T1000 (cell line): ENCODE data around the gene SMIM14.
"Not testable (repeated sequence)": the region's sequence is repeated elsewhere in the genome, so short reads cannot be mapped to it uniquely, and the experiment has no call there.

ENCODE experiments used
- DNase-seq: peaks from one replicate; lab custom pipeline; 2025; ENCODE audit warnings: mixed read lengths; lab: John Stamatoyannopoulos, UW

Gene SMIM14

GRCh38 chr4:39596971-39597370 lies 41.7 kb downstream of the SMIM14 start:
- DNase-seq: no peak

DNA sequence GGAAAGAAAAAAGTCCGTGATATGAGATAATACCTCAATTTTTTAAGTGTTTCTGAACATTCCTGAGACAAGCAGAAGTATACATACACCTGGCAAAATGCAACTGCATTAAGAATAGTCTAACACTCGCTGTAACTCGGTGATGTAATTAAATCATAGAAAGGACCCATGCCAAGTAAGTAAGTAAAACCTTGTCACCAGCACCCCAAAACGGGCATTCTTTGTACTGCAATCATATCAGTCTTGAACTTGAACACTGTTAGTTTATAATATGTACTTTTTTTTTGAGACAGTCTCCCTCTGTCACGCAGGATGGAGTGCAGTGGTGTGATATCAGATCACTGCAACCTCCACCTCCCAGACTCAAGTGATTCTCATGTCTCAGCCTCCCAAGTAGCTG lies 47.4 kb downstream of the SMIM14 start:
- DNase-seq: no peak

GRCh38 chr4:39587881-39588280 lies 50.8 kb downstream of the SMIM14 start:
- no peak for DNase-seq

GRCh38 chr4:39574946-39575345 lies 63.7 kb downstream of the SMIM14 start:
- DNase-seq: no peak

GRCh38 chr4:39571504-39571903 lies 67.2 kb downstream of the SMIM14 start:
- no peak for DNase-seq

DNA sequence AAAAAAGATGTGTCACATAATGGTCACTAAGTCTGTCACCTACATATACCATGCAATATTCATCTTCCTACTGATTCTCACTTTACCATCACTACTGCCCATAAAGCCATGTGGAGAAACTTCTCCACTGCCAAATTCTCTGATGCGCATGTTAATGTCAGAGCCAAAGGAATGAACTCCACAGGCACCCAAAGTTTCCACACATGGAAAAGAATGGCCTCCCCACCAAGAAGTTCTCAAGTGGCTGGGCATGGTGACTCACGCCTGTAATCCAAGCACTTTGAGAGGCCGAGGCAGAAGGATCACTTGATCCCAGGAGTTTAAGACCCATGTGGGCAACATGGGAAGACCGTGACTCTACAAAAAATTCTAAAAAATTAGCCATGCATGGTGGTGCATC lies 67.6 kb downstream of the SMIM14 start:
- DNase-seq: no peak

GRCh38 chr4:39569209-39569608 lies 69.5 kb downstream of the SMIM14 start:
- no peak for DNase-seq

- no peak for DNase-seq
Observed at GRCh38 chr4:39568805-39569204, 69.9 kb downstream of the SMIM14 start.

GRCh38 chr4:39565878-39566600 lies 72.6 kb downstream of the SMIM14 start:
- peak; percentile 42 for DNase-seq

DNA sequence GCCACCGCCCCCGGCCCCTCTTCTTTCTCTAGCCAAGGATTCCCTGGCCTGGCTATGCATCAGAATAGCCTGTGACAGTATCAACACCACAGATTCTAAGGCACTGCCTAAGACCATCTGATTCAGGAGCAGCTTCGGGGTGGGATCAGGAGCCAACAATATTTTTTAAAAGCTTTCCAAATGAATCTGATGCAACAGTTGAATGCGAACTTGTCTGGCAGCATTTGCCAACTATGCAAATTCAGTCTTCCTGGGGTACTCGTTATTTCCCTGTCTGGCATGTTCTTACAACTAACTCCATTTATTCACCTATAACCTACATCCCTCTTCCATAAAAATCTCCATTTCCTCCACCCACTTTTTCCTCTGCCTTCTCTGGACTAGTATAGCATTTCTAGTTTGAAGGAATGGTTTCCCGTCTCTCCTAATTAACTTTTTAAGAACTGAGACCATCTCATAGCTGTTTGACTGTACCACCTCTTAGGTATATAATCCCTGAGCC lies 75.3 kb downstream of the SMIM14 start:
- no peak for DNase-seq

DNA sequence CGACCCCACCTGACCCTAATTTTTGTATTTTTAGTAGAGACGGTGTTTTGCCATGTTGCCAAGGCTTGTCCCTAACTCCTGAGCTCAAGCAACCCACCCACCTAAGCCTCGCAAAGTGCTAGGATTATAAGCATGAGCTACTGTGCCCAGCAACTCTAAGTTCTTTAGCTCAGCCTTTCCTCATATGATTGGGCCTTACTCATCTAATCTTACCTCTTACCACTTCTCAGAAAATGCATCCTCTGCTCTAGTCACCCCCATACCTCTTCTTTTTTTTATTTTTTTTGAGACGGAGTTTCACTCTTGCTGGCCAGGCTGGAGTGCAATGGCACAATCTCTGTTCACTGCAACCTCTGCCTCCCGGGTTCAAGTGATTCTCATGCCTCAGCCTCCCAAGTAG lies 75.9 kb downstream of the SMIM14 start:
- DNase-seq: no peak

DNA sequence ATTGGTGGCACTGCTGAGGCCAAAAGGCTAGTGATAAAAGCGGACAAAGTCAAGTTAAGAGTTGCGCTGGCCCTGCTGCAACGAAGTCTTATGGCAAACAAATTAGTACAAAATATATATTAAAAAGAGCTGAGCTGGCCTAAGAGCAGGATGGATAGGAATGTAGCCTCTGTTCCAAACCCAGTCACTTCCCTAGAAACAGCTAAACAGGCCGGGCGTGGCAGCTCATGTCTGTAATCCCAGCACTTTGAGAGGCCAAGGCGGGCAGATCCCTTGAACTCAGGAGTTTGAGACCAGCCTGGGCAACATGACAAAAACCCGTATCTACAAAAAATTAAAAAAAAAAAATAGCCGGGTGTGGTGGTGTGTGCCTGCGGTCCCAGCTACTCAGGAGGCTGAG lies 79.0 kb downstream of the SMIM14 start:
- no peak for DNase-seq

GRCh38 chr4:39555472-39555871 lies 83.2 kb downstream of the SMIM14 start:
- no peak for DNase-seq

DNA sequence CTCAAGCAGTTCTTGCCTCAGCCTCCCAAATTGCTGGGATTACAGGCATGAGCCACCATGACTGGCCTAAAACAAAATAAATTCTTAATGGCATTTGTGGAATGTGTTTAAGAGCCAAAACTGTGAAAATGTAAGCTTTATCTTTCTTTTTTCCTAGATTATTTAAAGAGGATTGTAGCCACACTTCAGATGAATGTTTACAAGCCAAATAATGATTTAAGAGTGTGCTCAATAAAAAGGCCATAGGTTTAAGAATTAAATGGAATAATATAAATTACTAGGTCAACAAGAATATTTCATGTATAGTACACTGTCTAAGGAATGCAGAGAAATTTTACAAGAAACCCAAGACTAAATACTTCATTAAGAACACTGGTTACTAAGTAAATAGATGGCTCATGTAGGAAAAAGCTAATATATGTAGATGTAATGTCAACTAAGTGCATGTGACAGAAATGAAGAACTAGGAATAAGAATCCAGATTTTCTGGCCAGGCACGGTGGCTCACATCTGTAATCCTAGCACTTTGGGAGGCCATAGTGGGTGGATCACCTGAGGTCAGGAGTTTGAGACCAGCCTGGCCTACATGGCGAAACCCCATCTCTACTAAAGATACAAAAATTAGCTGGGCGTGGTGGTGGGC lies 90.1 kb downstream of the SMIM14 start:
- no peak for DNase-seq

GRCh38 chr4:39544580-39545315 lies 93.9 kb downstream of the SMIM14 start:
- no peak for DNase-seq

DNA sequence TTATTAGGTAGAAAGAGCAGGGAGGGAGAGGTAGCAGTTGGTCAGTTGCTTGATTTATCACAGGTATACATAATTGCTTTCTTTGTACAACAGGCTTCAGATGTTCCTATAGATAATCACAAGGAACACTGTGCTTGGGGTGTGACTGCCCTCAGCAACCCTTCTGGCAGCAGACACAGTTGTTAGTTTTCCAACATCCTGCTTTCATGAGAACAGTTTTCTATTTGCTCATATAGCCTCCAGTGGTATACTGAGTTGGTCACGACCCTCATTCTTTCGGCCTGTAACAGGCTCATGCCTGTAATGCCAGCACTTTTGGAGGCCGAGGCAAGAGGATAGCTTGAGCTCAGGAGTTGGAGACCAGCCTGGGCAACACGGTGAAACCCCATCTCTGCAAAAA lies 94.6 kb downstream of the SMIM14 start:
- DNase-seq: not testable (repeated sequence)

DNA sequence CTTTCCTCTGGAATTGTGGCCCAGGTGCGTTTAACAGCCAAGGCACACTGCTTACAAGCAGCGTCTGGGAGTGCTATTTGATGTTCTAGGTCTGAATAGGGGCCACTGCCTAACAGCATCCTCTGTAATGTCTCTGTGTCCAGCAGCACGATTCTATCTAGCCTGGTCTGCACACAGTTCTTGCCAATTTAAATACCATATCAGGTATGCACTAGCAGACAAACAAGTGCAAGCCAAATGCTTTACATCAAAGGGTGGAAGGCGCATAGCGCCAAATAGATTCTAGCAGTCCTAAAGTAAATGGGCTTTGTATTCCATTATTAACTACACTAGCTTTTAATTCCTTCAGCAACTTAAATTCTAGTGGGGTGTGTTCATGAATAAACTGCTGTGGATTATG lies 95.6 kb downstream of the SMIM14 start:
- DNase-seq: no peak

DNA sequence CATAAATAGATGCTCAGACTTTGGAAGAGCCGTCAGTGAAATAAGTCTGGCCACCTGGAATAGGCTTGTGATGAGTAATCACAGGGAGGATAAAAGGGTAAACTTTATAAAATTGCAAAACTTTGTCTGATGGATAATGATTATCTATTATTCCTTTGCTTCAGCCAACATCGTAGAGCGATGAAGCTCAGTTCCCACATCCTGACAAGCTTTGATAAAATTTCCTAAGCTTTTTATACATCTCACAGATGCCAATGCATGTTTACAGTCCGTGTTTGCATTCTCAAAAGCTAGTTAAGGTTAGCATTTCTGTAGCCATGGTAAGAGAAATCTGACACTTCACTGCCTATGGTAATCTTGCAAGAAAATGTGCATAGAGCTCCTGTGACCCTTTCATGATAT lies 96.1 kb downstream of the SMIM14 start:
- DNase-seq: no peak

- DNase-seq: no peak
Observed at GRCh38 chr4:39541987-39542610, 96.6 kb downstream of the SMIM14 start.

DNA sequence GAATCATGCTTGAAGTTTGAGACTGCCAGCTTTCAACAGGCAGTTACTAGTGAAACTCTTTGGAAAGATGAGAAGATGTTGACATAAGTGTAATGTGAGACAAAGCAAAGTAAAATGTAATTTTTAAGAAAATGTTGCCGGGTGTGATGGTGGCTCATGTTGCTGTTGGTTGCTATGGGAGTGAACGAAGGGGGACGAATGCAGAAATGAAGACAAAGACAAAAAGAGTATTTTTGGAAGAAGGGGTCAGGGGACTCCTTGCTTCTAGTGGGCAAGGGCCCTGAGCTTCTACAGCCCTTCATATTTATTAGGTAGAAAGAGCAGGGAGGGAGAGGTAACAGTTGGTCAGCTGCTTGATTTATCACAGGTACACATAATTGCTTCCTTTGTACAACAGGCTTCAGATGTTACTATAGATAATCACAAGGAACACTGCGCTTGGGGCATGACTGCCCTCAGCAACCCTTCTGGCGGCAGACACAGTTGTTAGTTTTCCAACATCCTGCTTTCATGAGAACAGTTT lies 99.5 kb downstream of the SMIM14 start:
- DNase-seq: no peak

- DNase-seq: no peak
Observed at GRCh38 chr4:39533541-39533940, 105.1 kb downstream of the SMIM14 start.

GRCh38 chr4:39532237-39532636 lies 106.4 kb downstream of the SMIM14 start:
- not testable (repeated sequence) for DNase-seq
